GM19397 (cell line): Measurements from ENCODE around the gene PANX1.

Source experiments
- ATAC-seq: cut with Tn5 transposase; IDR thresholded peaks from one replicate; pipeline ENCODE4 v1.9.1; 2021; ENCODE audit warnings: mild to moderate bottlenecking, moderate library complexity; ENCODE audit not compliant: unreplicated experiment

Gene PANX1

DNA sequence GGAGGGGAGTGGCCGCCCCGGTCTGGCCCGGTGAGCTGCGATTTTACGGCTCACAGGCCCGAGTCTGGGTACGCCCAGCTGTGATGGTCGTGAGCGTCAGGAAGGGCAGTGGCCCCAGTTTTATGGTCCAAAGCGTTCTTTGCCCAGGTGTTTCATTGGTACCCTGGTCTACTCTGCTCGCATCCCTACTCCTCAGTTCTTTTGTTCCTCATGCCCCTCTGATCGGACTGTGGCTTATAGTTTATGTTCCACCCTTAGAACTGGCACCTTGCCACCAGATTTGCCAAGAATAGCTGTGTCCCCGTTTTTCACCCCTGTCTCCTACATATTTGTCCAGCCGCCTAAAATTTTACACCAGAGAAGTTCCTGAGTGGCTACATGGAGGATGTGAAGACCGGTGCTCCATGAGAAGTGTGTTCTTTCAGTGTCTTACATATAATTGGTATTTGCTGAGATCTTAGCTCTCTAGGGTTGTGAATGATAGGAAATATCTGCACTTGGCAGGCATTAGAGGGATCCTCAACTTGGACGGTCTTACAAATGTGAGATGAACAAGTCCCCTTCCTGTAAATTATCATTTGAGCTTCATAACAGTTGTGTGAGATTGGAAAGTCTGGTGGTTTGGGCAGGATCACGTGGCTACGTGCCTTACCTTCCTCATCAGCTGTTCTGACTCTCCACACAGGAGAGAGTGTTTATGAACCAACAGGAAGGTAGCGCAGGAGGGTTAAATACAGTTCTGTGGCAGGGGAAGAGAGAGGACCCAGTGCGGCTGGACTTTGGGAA, 1.1 kb downstream of the PANX1 start:
- ATAC-seq: no peak

DNA sequence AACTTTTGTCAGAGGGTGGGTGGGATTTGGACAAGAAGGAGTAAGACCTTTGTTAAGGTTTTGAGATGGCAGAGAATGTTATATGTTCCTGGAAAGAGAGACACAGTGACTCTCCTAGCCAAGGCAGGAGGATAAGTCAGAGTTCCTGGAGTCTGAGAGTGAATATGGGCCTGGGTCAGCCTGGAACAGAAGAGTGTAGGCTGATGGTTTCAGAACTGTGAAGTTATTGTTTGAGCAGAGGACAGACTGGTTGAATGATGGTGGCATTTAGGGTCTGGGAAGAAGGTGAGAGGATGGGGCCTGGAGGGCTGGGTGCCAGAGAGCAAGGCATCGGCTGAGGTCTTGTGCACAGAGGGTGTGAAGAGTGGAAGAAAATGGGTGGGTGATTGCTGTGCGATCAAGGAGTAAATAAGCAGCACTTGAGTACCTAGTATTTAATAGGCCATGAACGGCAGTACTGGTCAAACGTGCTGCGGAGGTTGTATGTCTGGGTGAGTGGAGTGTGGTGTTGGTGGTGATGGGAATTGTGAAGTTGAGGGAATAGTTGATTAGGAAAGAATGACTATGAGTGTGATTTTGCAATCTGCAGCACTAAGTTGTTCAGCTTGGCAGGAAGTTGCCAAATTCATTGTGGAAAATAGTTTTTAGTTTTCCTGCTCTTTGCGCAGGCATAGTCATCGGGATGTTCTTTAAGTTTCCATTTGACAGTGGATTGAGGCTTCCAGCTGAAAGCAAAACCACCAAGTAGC, 1.8 kb downstream of the PANX1 start:
- ATAC-seq: no peak

DNA sequence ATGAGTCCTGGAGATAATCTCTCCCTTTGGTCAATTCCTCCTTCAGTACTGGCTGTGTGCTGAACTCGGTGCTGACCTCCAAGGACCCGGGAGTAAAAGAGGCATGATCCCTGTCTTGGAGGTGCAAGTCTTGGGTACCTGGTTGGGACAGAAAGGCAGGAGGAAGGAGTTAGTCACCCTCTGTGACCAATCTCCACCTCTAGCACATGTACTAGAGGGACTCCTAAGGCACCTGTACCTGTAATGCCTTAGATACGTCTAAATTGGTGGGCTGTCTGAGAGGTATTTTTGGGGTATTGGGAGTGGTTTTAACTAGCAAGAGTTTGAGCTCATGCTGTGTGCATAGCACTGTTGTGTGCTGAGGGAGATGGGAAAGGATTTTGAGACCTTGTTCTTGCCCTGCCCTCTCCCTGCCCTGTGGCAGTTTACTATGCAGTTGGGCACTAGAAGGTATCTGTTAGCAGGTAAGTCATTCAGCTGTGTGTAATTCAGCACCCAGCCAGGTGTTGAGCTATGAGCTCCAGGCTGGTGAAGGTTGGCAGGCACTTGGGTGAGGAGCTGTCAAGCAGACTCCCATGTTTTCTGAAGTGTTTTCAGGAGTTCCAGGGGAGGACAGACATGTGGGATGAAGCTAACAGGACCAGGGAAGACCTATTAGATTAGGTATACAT, 2.5 kb downstream of the PANX1 start:
- ATAC-seq: no peak

DNA sequence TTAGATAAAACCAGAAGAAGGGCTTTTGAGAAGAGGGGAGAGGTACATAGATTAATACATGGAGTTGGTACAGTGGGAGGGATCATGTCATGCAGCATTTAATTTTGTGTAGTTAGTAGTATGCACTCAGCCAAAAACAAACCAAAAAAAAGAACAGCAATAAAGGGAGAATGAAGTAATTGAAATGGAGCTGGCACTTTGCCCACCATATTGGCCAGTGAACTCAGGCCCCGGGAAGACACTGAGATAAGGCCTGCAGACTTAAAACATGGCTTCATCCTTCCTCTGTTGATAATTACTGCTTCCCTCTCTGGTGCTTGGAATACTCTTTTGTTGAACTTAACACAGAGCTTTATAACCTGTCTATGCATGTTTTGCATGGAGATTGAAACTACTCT, 3.1 kb downstream of the PANX1 start:
- no peak for ATAC-seq

DNA sequence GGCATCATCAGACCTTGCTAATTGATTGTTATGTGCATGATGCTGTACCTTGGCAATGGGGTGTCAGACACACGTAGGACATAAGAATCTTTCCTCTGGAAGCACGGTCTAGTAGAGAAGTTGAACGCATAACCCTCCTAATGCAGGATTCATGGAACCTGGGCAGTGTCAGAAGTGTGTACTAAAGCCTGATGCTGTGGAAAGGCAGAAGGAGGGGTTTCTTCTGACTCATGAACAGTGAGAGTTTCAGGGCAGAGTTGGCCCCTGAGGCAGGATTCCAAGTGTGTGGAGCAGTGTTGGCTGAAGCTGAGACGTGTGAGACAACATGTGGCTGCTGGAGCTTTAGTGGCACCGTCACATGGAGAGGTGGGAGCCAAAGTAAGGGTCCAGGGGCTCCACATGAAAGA, 3.5 kb downstream of the PANX1 start:
- ATAC-seq: no peak

DNA sequence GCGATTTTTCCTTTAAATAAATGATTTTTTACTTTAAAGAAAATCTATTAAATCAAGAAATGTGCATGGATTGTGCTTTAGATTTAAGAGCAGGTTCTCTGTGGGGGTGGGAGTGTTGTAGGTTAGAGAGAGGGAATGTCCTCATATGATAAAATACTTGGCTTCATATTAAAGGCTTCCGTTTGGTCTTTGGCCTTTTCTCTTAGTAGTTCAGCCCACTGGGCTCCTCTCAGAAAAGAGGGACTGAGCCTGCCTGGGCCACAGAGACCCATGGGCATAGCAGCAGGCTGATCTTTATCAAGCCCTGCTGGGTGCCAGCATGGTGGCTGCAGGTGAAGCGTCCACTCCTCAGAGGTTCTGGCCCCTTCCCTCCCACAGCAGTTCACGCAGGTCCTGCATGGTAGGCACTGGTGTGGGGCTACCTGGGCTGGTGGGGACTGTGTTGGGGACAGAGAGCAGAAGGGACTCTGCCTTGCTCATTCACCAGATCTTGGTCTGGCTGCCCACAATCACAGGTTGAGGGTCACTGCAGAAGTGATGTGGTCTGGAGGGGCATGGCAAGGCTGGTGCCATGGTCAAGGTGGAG, 4.3 kb downstream of the PANX1 start:
- ATAC-seq: no peak

DNA sequence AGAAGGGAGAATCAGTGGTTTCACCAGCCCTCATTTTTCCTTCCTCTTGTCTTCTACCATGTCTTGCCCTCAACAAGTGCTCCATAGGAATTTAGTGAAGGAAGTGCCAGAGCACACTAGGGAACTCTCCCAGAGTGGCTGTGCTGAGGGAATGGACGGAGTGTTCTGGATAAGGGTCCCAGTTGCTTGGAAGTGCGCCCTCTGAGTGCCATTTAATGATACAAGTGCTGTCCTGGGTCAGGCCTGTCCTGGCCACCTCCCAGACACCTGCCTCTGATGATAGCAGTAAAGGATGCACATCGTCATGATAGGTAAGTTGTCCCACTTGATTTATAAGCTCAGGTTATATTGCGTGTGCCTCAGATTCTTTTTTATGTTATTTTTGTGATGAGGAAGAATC, 5.1 kb downstream of the PANX1 start:
- no peak for ATAC-seq

DNA sequence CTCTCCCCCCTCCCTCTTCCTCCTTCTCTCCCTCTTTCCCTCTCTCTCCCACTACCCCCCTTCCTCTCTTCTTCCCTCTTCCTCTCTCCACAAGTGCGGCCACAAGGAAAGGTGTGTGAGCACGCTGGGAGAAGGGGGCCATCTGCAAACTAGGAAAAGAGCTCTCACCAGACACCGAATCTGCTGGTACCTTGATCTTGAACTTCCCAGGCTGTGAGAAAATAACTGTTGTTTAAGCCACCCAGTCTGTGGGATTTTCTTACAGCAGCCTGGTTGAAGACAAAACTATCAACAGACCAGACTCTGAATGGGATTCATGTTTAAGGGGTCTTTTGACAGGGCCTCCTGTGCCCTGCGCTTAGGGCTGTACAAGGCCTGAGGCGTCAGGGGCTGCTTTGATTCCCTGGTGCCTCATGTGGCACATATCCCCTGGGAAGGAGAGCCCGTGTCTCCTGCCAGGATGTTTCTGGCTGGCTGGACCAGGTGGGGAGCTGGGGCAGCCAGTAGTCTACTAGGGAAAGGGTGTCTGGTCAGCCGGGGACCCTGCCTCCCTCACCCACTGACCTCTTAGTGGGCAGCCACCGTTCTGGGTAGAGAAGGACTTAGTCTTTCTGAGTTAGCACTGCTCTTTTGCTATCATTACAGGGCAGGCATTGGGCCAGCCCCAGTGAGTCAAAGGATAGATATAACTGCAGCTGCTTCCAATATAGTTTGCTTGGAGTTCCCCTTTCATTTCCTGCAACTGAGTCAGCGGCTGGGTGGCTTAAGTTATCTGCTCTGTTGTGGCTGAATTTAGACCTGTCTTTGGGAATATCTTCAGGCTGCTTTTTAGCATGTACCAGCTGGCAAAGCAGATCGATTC, 6.2 kb downstream of the PANX1 start:
- ATAC-seq: no peak

DNA sequence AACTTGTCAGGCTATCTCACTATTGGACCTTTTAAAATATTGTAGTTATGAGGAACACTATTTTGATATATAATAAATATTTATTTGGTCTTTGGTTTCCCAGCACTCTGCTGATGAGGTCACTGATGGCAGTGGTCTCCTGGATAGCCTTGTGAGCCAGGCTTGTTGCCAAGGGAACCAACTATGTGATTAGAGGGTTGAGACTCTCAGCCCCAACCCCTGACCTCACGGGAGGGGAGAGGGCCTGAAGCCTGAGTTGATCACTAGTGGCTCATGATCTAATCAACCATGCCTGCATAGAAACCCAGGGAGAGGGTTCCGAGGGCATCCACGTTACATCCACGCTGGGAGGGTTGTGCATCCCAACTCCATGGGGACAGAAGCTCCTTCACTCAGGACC, 10.8 kb downstream of the PANX1 start:
- ATAC-seq: no peak

DNA sequence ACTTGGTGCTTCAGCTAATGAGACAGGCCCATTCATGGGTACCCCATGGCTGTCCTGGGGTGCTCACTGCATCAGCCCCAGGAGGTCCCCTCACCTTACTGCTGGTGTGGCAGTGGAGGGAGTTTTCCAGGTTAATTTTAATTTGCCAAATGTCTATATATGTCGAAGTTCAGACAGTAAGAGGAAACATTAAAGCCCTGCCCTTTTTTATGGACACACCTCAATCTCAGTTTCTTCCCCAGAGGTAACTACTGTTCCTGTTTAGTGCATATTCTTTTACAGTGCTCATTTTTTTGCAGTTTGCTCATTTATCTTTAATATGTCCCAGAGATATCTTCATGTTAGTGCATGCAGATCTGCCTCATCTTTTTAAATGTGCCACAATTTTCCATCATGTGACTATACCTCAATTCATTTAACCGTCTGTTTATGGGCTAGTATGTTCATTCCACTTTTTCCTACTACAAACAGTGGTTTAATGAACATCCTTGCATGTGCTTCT, 11.6 kb downstream of the PANX1 start:
- ATAC-seq: no peak

DNA sequence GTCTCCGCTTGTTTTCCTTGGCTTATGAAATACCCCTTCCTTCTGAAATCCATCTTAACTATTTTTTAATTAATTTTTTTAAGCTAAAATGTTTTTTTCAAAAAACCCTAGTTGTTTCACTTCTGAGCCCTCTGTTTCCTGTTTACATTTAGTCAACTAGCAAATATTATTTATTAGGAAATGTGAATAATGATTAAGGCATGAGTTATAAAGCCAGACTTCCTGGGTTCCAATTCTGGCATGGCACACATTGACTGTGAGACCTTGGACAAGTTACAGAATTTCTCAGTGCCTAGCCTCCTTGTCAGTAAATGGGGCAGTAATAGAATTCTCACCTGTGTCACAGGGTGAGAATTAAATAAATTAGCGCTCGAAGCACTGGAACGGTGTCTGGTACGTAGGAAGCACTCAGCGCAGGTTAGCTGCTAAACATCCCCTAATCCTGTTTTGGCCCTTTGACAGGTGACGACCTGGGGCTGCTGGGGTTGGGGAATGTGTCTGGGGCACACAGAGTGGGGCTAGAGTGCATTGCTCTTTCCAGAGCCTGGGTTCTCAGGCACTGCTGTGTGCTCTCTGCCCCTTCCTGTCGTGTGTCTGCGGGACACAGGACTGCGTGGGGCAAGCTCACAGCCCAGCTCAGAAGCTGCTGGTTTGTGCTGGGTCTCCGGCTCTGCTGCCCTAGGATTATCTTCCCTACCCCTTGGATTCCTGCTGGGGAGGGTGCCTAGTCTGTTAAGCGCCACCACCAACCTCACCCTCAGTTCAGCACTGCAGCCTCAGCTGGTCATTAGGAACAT, 13.1 kb downstream of the PANX1 start:
- ATAC-seq: no peak

DNA sequence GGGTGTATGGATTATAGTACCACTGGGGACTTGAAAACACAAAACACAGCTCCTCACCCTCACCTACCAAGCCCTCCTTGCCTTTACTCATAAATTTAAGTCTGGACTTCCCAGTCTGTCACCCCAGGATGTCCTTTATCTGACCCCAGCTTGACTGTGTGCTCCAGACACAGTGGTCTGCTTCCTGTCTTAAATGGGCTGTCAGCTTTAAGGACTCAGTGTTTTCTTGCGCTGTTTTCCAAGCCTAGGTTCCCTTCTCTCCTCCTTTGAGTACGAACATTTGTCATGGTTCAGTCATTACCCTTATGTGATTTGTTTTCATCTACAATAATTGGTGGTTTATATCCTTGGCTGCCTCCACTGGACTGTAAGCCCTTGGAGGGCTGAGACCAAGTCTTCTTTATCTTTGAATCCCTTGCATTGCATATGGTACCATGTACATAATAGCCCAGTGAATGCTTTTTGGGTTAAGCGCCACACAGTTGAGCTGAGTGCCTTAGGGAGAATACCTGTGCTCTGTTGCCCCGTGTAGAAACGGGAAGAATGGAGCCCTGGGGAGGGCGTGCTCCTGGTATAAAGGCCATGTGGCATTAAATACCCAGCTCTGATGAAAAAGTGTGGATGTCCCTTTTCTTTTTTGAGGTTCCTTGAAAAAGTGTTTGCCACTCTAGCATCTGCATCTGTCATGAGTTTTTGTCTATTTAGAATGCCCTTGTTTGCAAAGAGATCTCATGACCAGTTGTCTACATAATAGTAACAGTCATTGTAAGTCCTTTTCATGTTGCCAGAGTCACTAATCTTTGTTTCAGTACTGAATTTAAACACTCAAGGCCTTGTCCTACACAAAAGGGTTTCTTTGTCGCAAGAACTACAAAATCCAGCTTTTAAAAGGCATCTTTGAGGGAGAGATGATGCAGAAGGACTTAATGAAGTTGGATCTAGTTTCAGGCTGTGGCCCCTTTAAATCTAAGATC, 14.0 kb downstream of the PANX1 start:
- ATAC-seq: no peak

DNA sequence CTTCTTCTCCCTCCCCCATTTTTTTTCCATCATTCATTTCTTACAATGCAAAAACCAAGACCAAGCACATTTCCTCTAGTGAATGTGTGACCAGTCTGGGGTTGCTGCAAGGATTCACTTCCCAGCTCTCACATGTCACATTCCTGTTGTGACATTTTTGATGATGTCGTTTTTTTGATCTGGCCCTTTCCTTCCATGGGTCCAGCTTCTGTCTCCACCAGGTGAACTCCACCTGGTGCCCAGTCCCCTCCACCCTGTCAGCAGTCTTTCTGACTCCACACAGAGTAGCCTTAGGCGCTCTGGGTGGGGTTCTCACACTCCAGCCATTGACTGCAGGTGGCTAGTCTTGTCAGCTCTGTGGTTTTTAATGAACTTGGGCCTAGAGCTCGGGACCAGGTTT, 15.6 kb downstream of the PANX1 start:
- no peak for ATAC-seq

DNA sequence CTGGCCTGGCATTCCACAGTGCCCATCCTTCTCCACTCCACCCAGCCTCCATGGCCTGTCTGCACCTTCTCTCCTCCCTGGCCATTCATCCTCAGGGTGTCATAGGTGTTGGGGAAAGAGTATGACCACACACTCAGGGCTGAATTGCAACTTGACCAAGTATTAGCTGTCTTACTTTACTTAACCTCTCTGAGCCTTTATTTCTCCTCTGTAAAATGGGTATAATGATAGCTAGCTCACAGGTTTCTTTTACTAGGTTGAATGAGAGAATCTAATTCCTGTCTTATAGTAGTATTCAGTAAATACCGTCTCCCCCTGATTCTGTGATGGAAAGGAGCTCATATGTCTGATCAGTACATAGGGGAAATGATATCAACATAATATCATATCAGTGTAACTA, 16.0 kb downstream of the PANX1 start:
- ATAC-seq: no peak

DNA sequence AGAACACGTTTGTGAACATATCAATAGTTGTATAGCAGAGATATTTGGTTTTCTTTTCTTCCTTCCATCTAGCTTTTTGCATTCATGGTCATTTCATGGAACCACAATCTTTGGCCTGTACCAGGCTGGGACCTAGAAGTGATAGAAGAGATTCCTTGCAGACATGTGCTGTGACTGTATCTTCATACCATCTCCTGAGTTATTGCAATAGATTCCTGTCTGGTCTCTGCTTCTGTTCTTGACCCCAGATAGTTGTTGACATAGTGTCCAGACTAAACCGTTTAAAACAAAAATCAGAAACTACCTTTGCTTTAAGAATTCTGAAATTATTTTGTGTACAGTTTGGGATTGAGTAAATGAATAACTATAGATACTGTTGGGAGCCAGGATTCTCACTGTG, 16.8 kb downstream of the PANX1 start:
- no peak for ATAC-seq

DNA sequence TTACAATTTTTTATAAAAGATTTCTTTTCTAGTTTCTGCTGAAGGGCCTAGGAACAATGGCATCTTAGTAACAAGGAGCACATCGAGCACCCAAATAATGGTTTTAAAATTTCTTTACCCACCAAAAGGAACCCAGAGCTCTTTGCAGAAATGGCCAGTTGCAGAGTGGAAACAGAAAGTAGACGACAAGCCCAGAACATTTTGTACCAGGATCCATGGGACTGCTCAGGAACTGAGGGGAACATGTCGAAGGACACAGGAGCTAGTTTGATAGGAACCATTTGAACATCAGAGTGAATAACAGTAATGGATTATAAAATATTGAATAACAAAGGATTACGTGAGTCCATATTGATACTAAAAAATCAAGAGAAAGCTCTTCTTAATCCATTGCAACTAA, 17.3 kb downstream of the PANX1 start:
- no peak for ATAC-seq

DNA sequence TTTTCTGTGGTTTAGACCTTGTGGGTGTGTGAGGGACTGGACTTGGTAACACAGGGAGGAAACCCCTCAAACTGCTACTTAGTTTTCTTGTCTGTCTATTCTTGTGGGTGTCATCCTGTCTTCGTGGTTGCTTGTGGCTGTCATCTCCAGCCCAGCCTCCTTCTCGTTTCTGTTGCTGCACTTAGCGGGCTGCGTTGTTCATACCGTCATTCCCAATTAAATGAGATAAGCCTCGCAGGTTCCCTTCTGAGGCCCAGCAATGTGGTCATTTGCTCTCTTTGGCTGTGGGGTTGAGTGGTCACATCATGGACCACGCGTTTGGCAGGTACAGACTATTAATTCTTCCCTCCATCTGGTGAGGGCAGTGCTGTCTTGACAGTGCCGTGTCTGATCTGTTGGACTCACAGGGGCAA, 18.8 kb downstream of the PANX1 start:
- no peak for ATAC-seq

DNA sequence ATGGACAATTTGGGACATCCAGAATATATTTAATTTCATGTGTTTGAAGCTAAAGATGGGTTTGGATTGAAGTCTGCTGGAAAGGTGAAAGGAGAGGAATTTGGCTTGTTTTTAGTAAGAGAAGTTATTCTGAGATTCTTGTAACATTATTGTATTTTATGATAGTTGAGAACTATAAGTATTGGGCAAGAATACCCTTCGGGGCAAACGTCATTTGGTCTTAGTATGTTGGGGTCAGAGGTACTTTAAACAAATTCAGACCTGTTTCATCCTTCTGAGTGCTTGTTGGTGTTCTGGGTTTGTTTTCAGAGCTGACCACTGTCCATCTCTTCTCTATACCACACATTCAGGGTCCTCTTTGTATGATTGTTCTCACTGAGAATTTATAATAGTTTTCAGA, 19.5 kb downstream of the PANX1 start:
- ATAC-seq: no peak
